Erythroblast (primary cell): ENCODE results near the gene TET1.
"Not testable (repeated sequence)": the region's sequence is repeated elsewhere in the genome, so short reads cannot be mapped to it uniquely, and the experiment has no call there.

Source experiments
- DNase-seq, 2 experiments: peaks; one replicate each; lab custom pipeline; 2025; lab: John Stamatoyannopoulos, UW
- GATA1 ChIP-seq: IDR thresholded peaks from 2 replicates; pipeline ENCODE4 v1.6.1; 2011; ENCODE audit warnings: low read depth, mild to moderate bottlenecking, control low read depth, low read length, moderate library complexity
- POLR2A ChIP-seq: IDR thresholded peaks from 2 replicates; pipeline ENCODE4 v1.6.1; 2011; ENCODE audit warnings: mild to moderate bottlenecking, low read length

TET1 gene

GRCh38 chr10:68721673-68722335 is 161.7 kb downstream of the TET1 start:
- peak; percentile 35 to 55 for DNase-seq
- TF ChIP-seq GATA1 (no peak), POLR2A (no peak)

GRCh38 chr10:68725016-68725415 is 164.9 kb downstream of the TET1 start:
- DNase-seq = no peak
- TF ChIP-seq GATA1 = no peak

GRCh38 chr10:68727146-68727545 is 167.0 kb downstream of the TET1 start:
- TF ChIP-seq GATA1 = no peak
- TF ChIP-seq POLR2A = no peak
- no peak for DNase-seq

- DNase-seq = no peak
- TF ChIP-seq POLR2A (no peak), GATA1 (no peak)
Measured at GRCh38 chr10:68732651-68733050, 172.5 kb downstream of the TET1 start.

GRCh38 chr10:68734349-68734748 is 174.2 kb downstream of the TET1 start:
- DNase-seq = no peak
- no peak for TF ChIP-seq POLR2A
- TF ChIP-seq GATA1 = no peak

- no peak for DNase-seq
- TF ChIP-seq POLR2A = no peak
- no peak for TF ChIP-seq GATA1
Measured at GRCh38 chr10:68735119-68735518, 175.0 kb downstream of the TET1 start.

GRCh38 chr10:68735739-68736138 is 175.6 kb downstream of the TET1 start:
- DNase-seq = not testable (repeated sequence)

- DNase-seq = not testable (repeated sequence)
Measured at GRCh38 chr10:68740676-68741075, 180.5 kb downstream of the TET1 start.

GRCh38 chr10:68742397-68742796 is 182.3 kb downstream of the TET1 start:
- no peak for DNase-seq
- TF ChIP-seq POLR2A (no peak), GATA1 (no peak)
